AG10803 (cell line): ENCODE measurements around the gene SRSF4.

Source experiments
- DNase-seq: peaks from one replicate; pipeline ENCODE4 v3.0.0; 2010; ENCODE audit warnings: low read depth
- H3K4me3 ChIP-seq: 2 replicates; pipeline ENCODE4 v1.5.1; 2011; ENCODE audit warnings: mild to moderate bottlenecking, low read length, control low read depth
- CTCF ChIP-seq: conservative IDR thresholded peaks from 2 replicates; pipeline ENCODE4 v1.5.1; 2011; ENCODE audit warnings: mild to moderate bottlenecking, low read length, control low read depth, inconsistent platforms

SRSF4 gene

DNA sequence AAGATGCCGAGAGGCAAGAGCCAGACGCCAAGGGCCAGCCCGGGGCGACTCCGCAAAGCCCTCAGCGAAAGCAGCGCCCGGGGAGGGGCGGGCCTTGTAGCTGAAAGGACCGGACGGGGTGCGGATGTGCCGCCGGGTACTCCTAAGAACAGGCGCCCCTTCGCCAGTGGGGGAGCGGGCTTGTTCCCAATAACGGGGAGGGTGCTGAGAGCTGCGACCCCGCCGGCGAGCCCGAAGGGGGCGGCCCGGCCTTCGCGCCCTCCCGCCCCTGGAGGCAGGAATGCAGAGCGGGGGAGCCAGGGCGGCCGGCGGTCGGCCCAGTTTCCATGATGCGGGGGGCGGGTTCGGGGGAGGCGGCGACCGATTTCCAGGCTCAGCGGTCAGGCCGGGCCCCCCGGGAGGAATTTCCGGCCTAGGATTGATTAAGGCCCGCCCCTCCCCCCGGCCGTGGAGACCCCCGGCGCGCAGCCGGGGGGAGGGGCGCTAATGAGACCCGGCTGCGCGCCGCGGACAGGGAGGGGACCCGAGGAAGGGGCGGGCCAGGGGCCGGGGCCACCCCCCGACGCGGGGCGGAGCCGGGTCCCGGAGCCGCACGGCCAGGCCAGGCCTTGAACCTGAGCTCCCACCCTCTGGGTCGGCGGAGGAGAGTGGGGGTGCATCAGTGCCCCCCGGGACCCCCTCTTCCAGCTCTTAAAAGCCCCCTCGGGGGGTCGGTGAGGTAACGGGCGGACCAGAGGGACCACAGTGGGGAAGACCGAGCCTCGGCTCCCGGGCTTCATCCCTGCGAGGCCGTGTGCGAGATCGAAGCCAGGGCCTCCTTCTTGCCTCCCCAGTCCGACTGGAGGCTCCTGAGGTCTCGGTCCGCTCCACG is 57.1 kb downstream of the SRSF4 start:
- peak; percentile 77 for DNase-seq
- TF ChIP-seq CTCF: peak; percentile 41
- H3K4me3 ChIP-seq: peak overlapping the region; percentile 80

DNA sequence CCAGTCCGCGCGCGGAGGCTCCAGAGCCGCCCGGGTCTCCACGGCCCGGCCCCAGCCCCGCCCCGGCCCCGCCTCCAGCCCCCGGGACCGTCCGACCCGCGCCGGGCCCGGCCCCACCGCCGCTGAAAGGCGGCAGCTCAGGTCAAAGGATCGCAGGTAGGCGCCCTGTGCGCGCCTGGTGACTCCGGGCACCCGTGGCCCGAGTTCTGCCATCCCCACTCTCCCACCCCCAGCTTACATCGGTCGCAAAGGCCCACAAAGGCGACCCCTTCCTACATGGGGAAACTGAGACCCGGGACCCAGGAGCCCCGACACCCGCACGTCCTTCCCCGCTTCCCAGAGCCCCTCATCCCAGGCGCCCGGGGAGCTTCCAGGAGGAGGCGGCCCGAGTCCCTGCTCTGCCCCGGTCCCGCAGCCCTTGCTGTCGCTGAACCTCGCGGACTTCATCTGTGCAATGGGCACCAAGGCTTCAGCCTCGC is 57.8 kb downstream of the SRSF4 start, which contains the start of gene TMEM200B:
Gene TMEM200B, minus strand, starts transcription at position 17 of the 479 bp plus-strand sequence. CDS start 2,075 bp downstream, outside the sequence.
- peak within 1 kb of the TSS; percentile 80 for H3K4me3 ChIP-seq
- TF ChIP-seq CTCF: no peak
- no peak for DNase-seq

DNA sequence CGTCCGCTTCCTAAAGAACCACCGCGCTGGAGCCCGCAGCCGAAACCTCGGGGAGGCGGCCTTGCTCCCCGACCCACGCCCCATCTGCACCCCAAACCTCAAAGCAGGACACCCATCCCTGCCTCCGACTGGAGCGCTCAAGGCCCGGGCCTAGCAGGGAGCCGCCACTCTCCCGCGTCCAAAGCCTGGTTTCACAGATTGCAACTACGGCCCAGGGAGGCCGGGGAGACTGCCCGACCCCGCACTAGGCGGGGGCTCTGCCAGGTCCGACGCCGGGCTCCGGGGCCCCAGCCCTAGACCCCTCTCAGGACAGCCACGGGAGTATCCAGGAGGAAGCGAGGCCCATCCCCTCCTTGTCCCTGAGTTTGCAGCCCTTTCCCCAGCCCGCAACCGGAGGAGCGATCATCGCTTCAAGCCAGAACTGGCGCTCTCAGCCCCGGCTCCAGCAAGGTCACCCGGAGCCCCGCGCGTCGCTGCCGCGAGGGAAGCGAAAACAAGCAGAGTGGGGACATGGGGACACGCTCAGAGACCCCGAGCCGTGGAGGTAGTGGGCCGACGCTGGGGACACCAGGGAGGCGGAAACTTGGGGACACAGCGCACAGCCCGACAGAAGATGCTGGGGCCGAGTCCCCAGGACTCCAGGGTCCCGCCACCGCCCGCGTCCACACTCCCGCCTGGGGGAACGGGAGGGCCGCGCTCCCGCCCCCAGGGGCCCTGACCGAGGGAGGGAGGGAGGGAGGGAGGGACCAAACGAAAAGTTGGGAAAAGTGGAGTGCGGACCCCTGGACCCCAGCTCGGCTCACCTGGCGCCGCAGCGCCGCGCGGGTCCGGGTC is 58.4 kb downstream of the SRSF4 start:
- peak overlapping the region; percentile 80 for H3K4me3 ChIP-seq
- TF ChIP-seq CTCF: no peak
- DNase-seq: peak; percentile 52

DNA sequence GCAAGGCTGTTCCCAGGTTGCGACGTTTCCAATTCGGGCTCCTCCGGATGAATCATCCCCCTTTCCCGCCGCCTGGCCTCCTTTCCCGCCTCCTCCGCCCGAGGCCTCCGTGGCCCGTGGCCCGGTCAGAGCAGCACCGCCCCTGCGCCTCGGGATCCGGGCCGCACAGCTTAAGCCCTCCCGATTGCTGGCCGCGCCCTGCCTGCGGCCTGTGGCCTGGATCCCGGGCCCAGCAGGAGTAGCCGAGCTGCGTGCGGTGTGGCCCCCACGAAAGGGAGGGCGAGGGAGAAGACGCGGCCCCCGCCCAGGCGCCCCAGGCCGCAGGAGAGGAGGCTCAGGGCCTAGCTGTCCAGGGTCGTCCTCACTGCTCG is 59.0 kb downstream of the SRSF4 start:
- DNase-seq: peak; percentile 86

DNA sequence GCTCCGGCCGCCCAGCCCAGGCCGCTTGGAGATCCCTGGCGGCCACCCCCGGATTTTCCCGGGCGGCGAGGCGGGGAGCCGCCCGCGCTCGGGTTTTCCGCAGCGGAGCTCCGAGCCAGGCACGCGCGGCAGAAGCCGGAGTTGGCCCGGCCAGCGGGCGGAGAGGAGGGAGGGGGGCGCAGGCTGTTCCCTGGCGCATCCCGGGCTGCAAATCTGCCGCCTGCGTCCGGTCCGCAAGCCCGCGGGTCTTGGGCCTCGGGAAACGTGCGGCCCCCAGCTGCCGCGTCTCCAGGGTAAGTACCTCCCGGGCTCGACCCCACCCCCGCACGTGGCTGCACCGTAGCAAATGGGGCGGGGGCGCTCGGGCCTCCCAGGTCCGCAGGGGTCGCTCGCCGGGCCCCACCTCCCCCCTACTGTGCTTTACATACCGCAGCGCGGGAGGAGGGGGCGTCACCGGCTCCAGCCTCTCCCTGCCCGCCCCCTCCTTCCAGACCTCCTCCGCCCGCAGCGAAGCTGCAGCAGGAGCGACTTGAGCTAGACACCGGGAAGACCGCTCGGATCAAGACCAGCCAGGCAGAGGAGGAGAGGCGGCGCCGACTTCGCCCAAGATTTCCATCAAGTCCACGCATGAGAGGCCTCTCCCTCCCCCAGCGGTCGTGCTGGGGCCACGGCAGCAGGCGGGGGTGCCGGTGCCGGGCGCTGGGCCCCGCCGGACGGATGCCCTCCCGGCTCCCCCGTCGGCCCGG is 59.6 kb downstream of the SRSF4 start:
- no peak for TF ChIP-seq CTCF
- DNase-seq: peak; percentile 20
- H3K4me3 ChIP-seq: peak overlapping the region; percentile 80

More for the DNA sequence above, 59.0 kb downstream of the SRSF4 start:
- H3K4me3 ChIP-seq: peak overlapping the region; percentile 80
- TF ChIP-seq CTCF: no peak

DNA sequence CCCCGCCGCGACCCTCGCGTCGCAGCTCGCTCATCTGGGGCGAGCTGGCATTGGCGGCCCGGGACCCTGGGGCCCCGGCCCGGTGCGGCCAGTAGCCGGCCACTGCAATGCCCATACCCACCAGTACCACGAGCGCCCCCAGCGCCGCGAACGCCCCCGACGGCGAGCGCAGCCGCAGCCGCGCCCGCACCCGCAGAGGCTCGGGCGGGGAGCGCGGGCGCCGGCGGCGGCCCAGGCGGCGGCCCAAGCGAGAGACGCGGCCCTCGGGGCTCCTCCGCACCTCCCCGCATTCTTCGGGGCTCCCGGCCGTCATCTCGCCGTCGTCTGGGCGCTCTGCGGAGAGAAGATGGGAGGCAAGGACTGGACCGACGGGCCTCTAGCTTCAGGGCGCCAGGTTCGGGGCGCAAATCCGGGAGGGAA is 60.2 kb downstream of the SRSF4 start:
- TF ChIP-seq CTCF: no peak
- H3K4me3 ChIP-seq: peak overlapping the region; percentile 80
- no peak for DNase-seq
